ENCODE results near the gene CCDC3.

- TF ChIP-seq CTCF (conservative IDR thresholded peaks at IDR 0.05; ENCODE audit: low read depth, low read length) (no peak), EZH2 (IDR thresholded peaks at IDR 0.05; ENCODE audit: borderline replicate concordance, low read depth, low read length, poor library complexity, severe bottlenecking) (no peak)
Measured at GRCh38 chr10:12984165-12984747, 17.3 kb downstream of the CCDC3 start.
